GM12865 (cell line): ENCODE measurements around the gene DSG4.

ENCODE experiments used
- DNase-seq: peaks from one replicate; pipeline ENCODE4 v3.0.0; 2010; ENCODE audit warnings: low read depth
- H3K4me3 ChIP-seq: 2 replicates; pipeline ENCODE4 v1.5.1; 2011; ENCODE audit warnings: mild to moderate bottlenecking, low read depth, low read length, control low read depth
- TF ChIP-seq, protein P1 (sequence below): IDR thresholded peaks from 2 replicates; pipeline ENCODE4 v1.5.1; 2011; ENCODE audit warnings: low read length, control low read depth, low read depth, inconsistent platforms; ENCODE audit not compliant: insufficient read depth; ENCODE audit errors: missing control alignments

Gene DSG4

DNA sequence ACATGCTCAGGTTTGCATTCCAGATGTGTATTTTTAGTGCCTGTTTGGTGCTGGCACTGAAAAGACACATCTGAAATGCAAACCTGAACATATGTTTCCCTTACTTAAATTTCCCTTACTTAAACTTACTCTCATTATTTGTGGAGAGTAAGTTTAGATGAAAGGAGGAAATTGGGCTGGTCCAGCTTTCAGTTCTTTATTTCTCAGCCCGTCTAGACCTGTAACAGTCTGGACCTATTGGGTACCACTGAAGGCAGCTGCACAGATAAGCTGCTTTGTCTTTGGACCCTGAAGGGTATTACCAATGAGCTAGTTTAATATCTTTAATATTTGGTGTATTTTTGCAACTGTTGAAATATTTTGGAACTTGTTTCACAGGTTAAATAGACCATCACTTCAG, 54.0 kb downstream of the DSG4 start:
- no peak overlapping the region for H3K4me3 ChIP-seq
- TF ChIP-seq, protein P1, sequence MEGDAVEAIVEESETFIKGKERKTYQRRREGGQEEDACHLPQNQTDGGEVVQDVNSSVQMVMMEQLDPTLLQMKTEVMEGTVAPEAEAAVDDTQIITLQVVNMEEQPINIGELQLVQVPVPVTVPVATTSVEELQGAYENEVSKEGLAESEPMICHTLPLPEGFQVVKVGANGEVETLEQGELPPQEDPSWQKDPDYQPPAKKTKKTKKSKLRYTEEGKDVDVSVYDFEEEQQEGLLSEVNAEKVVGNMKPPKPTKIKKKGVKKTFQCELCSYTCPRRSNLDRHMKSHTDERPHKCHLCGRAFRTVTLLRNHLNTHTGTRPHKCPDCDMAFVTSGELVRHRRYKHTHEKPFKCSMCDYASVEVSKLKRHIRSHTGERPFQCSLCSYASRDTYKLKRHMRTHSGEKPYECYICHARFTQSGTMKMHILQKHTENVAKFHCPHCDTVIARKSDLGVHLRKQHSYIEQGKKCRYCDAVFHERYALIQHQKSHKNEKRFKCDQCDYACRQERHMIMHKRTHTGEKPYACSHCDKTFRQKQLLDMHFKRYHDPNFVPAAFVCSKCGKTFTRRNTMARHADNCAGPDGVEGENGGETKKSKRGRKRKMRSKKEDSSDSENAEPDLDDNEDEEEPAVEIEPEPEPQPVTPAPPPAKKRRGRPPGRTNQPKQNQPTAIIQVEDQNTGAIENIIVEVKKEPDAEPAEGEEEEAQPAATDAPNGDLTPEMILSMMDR = no peak
- peak; percentile 7 for DNase-seq

DNA sequence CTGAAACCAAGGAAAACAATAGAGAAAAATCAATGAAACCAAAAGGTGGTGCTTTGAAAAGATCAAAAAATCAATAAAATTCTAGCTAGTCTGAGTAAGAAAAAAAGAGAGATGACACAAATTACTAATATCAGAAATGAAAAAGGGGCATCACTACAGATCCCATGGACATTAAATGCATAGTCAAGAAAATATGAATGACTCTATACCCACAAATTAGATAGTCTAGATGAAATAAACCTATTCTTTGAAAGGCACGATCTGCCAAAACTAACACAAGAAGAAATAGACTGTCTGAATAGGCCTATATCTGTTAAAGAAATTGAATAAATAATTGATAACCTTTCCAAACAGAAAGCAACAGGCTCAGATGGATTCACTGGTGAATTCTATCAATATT, 55.7 kb downstream of the DSG4 start:
- no peak for DNase-seq
- TF ChIP-seq, protein P1 = no peak
- H3K4me3 ChIP-seq = no peak overlapping the region

DNA sequence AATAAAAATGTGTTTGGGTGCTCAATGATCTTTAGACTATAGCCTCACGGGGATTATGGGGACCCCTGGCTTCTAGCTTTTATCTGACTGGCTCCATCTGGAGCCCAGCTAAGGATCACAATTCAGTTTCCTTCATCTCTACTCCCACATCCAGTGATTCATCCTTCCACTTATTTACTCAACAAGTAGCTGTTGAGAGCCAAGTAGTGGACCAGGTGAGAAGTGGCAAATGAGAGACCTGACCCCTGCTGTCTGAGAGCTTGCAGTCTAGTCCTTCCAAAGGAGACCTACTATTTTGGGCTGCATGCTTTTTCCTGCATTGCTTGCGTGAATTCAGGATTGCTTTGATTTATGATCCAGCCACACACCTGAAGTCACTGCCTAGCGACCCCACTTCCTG, 60.2 kb downstream of the DSG4 start:
- DNase-seq = no peak
- H3K4me3 ChIP-seq = no peak overlapping the region
- TF ChIP-seq, protein P1 = no peak

DNA sequence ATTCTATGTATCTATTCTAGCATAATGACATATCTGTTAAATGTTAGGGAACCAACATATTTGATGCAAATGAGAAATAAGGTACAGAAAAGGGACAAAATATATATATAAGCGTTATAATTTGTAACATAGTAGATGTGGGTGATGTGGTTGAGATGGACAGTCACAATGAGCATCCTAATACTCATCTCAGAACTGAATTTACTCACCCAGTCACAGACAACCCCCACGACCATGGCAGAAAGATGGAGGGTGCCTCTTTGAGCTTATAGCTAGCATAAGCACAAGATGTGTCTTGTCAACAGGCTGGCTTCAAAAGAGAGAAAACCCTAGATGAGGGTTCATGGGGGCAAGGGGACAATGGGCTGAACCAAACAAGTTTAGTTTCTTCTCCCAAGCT, 61.8 kb downstream of the DSG4 start:
- TF ChIP-seq, protein P1 = no peak
- DNase-seq = peak; percentile 61
- no peak overlapping the region for H3K4me3 ChIP-seq

DNA sequence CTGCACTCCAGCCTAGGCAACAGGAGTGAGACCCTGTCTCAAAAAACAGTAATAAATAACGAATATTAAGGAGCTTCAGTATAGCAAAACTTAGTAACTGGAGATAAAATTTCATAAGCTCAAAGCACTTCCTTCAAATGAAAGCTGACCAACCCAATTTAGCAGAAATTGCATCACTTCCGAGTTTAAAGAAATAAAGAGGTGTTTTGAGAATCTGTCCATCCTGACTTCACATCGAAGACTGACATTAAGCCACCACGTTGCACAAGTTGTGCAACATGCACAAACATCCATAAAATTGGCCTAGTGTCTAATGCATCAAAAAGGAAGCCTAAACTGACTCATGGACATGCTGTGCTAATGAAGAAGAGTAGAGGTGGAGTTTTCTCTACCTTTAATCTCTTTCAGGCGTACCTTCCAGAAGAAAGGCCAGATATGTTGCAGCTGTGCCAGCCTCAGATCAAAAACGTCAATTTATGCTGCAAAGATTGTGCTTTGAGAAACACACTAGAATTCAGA, 63.3 kb downstream of the DSG4 start:
- DNase-seq = no peak

DNA sequence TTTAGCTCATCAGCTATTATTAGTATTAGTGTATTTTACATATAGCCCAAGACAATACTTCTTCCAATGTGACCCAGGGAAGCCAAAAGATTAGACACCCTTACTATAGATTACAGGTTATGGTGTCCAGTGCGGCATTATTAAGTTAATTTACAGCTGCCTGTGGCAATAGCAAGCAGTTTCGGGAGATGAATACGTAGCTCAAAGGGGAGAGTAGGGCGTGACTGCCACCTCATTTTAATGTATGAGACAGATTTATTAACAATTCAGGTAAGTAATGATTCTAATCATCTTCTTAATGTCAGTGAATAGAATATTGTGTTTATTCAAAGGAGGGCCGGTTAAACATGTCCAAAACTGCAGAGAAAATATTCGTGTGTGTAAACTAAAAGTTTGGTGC, 64.2 kb downstream of the DSG4 start:
- no peak overlapping the region for H3K4me3 ChIP-seq
- DNase-seq = no peak
- TF ChIP-seq, protein P1 = no peak

More for the DNA sequence above, 63.3 kb downstream of the DSG4 start:
- no peak overlapping the region for H3K4me3 ChIP-seq
- TF ChIP-seq, protein P1 = no peak

DNA sequence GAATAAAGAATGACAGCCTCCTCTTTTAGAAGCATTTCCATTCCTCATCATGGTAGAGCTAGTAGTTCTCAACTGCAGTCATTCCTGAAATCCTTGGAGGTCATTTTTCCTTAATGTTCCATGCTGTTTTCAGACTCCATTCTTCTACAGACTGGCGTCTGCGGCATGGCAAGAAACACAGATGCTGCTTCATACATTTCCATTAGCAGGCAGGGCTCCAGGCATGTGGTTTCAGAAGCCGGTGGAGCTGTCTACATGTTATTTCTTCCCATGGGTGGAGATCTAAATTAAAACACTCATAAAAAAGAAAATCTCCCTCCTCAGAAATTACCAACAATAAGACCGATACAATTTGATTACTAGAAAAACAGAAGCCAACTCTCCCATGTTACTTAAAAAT, 64.9 kb downstream of the DSG4 start:
- no peak for DNase-seq
- no peak overlapping the region for H3K4me3 ChIP-seq
- TF ChIP-seq, protein P1 = no peak
